A673 (cell line): ENCODE measurements around the gene PXT1.

Source experiments
- CTCF ChIP-seq: fragments of 300-800, 200-600 bp; sonication (generic); conservative IDR thresholded peaks from 2 replicates; pipeline ENCODE4 v1.5.1; 2017; ENCODE audit warnings: low read depth, mild to moderate bottlenecking, antibody characterized with exemption, low read length, moderate library complexity, mixed read lengths
- EZH2 ChIP-seq: fragments of 200-600 bp; sonication (generic); IDR thresholded peaks from 2 replicates; pipeline ENCODE4 v1.6.1; 2017; ENCODE audit warnings: borderline replicate concordance, low read depth, mild to moderate bottlenecking, mixed read lengths, antibody characterized with exemption, low read length; ENCODE audit not compliant: poor library complexity, severe bottlenecking

GRCh38 chr6:36374972-36375371 lies 67.7 kb downstream of the PXT1 start:
- TF ChIP-seq CTCF (no peak), EZH2 (no peak)
